Superior temporal gyrus (tissue), 1 donor: ENCODE measurements around the gene PANK4.

Source experiments
- DNase-seq: peaks from one replicate; pipeline ENCODE4 v3.0.0-alpha.2; 2016; ENCODE audit errors: extremely low spot score

Gene PANK4

DNA sequence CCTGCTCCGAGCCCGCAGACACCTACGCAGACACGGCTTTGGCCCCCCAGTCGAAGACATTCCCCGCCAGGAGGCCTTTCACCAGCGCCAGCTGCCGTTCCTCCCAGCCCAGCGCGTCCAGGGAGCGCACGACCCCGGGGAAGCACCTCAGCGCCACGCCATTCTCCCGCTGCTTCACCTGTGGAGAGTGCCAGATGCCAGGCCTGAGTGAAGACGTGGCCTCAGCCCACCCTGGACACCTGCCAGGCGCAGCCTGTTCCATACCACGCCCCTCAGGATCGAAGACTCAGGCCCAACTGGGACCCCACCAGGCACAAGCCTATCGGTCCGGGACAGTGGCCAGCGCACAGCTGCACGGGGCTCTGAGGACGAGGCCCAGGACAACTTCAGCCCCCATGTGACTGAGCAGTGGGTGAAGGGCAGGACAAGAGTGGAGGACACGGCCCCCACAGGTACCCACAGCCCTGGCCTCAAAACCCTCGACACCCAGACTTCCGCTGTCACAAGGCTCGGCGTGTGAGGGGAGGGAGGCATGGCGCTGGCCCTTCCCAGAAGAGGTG lies 13.5 kb downstream of the PANK4 start:
- no peak for DNase-seq

DNA sequence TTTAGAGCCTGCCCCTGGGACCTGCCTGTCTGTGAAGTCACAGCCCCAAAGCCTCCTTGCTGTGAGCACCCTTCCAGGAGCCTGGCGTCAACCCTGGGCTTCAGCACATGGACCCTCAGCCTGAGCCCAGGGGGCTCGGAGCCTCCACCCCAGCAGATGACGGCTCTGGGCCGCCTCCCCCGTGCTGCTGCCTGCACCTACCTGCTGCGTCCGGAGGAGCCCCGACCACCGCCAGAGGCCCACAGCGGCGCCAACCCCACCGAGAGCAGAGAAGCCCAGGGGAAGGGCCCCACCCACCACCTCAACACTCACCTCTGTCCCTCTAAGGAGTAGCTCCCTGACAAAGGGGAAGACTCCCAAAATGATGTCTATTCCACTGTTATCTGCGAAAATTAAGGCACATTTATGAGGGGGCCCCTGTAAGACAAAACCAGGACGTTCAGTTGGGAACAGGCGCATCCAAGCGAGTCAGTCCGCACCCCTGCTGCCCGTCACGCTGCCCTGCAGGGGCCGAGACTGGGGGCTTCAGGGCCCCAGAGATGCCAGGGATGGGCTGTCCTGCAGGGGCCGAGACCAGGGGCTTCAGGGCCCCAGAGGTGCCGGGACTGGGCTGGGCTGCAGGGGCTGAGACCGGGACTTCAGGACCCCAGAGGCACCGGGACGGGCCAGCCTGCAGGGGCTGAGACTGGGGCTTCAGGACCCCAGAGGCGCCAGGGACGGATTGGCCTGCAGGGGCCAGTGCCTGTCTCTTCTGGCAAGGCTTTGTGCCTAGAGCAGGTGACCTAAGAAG lies 15.8 kb downstream of the PANK4 start:
- no peak for DNase-seq

GRCh38 chr1:2509589-2509988 lies 16.8 kb downstream of the PANK4 start:
- no peak for DNase-seq

- DNase-seq = no peak
These were observed 17.6 kb downstream of the PANK4 start for GRCh38 chr1:2508751-2509150.

- no peak for DNase-seq
These were observed 18.2 kb downstream of the PANK4 start for GRCh38 chr1:2508180-2508579.

GRCh38 chr1:2507744-2508155 lies 18.6 kb downstream of the PANK4 start:
- no peak for DNase-seq

GRCh38 chr1:2506901-2507565 lies 19.4 kb downstream of the PANK4 start:
- no peak for DNase-seq

DNA sequence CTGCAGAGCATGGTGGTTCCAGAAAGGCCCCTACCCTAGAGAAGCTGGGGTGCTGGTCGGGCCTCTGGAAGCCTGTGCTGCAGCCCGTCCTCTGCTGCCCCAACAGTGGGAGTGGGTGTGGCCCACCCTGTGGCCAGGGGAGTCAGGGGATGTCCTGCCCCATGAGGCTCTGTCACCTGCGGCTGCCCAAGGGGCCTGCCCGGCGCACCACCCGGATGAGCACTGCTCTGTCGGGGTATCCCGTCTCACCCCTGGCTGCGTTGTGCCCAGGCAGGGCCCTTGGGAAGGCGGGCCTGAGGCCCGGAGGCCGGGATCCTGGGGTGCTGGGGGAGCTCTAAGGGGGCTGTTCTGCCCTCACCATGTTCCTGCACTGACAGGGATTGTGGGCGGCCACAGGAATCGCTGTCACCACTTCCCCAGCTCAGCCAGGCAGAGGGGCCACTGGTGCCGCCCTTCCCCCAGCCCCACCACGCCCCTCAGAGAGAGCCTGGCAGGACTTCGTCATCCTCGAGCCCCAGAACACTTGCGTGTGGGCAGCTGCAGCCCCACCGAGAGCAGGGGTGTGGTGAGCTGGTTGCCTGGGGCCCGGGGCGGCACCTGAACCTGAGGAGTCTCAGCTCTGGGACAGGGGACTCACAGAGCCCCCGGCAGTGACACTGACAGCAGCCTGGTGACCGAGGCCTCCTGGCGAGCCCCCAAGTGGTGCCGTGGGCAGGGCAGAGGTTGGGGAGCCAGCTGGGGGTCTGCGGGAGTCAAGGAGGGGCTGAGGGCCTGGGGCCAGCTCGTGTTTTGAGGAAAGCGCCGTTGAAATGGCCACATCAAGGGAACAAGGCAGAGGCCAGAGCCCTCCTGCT lies 20.2 kb downstream of the PANK4 start:
- DNase-seq = no peak

DNA sequence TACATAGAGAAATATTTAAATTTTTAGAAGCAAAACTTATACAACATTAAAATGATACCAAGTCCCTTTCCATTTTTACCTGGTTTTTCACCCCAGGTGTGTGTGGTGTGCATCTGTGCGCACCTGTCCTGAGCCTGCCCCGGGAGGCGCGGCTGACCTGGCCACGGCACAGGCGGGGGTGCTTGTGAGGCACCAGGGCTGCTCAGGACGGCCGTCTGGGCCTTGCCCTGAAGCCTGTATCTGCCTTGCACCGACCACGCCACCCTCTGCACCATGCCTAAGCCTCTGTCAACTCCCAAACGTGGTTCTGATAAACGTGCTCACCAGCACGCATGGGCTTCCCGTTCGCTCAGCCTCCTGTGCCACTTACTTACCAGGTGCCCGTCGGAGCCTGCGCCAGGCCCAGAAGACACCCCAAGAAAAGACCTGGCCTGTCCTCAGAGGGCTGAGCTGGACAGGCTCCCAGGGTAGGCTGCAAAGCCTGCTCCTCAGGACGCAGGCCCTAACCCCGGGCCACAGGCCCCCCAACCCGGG lies 20.9 kb downstream of the PANK4 start:
- DNase-seq = no peak

- DNase-seq = no peak
These were observed 21.5 kb downstream of the PANK4 start for GRCh38 chr1:2504949-2505272.

GRCh38 chr1:2504225-2504948 lies 22.0 kb downstream of the PANK4 start:
- no peak for DNase-seq

DNA sequence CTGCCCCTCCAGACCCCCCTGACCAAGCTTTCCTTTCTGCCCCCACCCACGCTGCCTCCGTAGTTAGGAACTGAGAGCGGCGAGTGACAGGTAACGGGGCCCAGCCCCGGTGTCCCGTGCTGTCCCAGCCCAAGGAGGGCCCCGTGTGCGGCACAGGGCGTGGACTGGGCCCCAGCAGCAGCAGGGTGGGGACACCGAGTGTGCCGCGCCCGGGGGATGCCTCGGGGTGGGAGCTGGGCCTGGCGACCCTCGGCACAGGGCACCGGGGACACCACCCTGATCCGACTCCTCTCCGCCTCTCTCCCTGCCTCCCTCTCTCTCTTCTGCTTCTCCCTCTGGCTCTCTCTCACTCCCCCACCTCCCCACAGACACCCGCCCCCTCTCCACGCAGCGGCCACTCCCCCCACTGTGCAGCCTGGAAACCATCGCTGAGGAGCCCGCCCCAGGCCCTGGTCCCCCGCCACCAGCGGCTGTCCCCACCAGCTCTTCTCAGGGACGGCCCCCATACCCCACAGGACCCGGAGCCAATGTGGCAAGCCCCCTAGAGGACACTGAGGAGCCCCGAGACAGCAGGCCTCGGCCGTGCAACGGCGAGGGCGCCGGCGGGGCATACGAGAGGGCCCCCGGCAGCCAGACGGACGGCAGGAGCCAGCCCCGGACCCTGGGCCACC lies 22.7 kb downstream of the PANK4 start:
- no peak for DNase-seq

DNA sequence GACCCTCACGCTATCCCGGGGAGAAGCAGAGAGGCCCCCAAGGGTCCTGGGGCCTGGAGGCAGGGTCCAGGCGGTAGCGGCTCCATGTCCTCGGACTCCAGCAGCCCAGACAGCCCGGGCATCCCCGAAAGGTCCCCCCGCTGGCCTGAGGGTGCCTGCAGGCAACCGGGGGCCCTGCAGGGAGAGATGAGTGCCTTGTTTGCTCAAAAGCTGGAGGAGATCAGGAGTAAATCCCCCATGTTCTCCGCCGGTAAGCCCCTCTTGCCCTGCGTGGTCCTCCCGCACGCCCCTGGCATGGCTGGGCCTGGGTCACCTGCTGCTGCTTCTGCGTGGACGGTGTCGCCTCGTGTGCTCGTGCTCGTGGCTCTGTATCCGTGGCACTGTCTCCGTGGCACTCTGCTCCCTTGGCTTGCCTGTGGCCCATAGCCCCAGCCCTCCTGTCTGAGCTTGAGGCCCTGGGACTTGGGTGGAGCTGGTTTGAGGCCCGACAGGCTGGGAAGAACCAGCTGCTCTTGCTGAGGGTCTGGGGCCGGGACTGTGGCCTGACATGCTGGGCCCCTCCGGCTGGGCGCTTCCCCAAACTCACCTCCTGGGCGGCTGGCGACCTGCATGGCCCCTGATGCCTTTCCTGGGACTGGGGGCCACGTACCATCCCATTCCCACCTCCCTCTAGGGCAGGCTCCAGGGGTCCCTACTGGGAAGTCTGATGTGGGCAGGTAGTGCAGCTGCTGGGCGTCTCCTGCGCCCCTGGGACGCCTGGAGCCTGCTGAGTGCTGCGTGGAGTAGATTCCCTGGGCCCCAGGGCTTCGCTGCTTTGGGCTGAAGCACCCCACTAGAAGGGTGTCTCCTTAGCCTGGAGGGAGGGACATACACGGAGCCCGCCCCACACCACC lies 23.5 kb downstream of the PANK4 start:
- no peak for DNase-seq

- DNase-seq = no peak
These were observed 24.2 kb downstream of the PANK4 start for GRCh38 chr1:2502210-2502609.

DNA sequence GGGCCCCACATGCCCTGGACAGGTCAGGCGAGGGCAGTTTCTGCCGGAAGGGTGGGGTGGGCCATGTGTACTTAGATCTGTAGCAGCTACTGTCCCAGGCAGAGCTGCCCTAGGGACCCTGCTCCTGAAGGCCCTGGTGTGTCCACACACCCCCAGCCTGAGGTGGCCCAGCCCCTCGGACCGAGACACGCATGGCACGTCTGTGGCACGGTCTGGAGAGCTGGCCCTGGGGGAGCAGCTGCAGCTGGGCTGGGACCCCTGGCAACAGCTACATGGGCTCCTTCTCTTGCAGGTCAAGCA lies 24.6 kb downstream of the PANK4 start:
- no peak for DNase-seq

DNA sequence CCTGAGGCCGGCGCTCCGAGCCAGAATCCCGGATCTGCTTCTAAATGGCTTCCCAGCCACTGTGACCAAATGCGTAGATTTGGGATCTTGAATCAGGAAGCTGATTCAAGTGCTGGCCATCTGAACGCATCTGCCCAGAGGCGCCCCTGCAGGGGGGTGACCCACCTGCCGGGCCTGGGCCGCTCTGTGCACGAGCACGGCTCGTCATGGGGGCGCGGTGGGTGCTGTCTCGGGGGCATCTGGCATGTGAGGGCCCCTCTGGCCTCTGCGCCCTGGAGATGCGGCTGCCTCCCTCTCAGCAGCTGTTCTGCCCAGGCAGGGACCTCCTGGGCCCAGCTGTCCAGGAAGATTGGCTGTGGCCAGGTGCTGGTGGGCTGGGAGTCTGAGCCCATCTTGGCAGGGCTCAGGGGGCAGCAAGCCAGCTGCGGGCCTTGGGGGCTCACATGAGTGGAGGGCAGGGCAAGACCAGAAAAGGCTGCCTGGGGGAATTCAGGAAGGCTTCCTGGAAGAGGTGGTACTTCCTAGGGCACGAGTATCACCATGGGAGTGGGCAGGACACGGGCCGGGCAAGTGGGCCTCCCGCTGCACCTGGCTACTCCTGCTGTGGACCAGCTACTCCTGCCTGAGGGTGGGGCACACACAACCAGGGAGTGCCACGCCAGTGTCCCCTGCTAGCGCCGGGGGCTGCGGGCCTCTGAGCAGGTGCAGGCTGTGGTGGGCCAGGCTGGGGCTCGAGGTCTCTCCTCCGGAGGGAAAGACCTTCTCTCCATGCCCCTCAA lies 25.2 kb downstream of the PANK4 start:
- DNase-seq = no peak

- no peak for DNase-seq
These were observed 26.3 kb downstream of the PANK4 start for GRCh38 chr1:2499986-2500596.

GRCh38 chr1:2499260-2499659 lies 27.1 kb downstream of the PANK4 start:
- DNase-seq = no peak

GRCh38 chr1:2498648-2499047 lies 27.7 kb downstream of the PANK4 start:
- no peak for DNase-seq
